TTC549 (cell line): ENCODE data around the gene ARL4A.
A peak's percentile ranks its signal among the peaks of the same experiment; 100 is the strongest.
"Not testable (repeated sequence)": the region's sequence is repeated elsewhere in the genome, so short reads cannot be mapped to it uniquely, and the experiment has no call there.

Experiments used
- FAIRE-seq: peaks from 2 replicates; lab custom pipeline; 2012; peaks lifted over from hg19 to GRCh38; lab: Jason Lieb, UNC

ARL4A gene, protein sequence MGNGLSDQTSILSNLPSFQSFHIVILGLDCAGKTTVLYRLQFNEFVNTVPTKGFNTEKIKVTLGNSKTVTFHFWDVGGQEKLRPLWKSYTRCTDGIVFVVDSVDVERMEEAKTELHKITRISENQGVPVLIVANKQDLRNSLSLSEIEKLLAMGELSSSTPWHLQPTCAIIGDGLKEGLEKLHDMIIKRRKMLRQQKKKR

DNA sequence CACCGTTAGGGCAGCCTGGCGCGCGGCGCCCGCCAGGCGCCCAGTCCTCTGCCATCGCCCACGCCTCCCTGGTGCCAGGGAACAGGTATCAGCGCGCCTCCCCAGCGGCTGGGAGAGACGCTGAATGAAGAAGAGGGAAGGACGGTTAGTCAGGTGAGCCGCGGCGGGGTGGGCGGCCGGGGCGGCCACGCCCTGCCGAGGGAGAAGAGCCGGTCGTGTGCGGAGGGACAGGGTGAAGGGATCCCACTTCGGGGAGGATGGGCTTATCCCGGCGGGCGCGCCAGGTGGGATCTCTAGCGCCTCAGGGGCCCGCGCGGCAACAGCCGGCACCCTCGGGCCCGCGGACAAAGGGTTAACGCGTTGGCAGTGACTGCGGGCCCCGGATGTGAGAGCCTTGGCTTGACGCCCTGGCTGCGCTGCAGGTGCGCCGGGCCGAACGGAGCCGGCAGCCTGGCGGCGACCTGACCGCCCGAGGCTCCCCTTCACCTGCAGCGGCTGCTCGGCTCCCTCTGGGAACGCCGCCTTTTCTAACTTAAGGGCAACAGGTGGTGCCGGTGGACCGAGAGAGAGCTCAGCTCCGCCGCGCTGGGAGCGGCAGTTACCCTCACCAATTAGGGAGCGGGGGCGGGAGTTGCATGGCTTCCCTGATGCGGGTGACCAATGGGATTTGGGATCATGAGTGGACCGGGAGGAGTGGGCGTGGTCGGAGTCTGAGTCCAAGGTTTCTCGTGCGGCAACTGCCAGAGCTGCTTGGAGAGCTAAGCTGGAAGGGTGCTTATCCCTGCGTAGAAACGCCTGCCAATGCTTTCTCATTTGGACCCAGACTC, at the start of gene ARL4A:
ARL4A (plus strand) TSS at position 743 of the 827 bp plus-strand sequence. CDS start 622 bp downstream, outside the sequence.
- FAIRE-seq, result peak; percentile 68

DNA sequence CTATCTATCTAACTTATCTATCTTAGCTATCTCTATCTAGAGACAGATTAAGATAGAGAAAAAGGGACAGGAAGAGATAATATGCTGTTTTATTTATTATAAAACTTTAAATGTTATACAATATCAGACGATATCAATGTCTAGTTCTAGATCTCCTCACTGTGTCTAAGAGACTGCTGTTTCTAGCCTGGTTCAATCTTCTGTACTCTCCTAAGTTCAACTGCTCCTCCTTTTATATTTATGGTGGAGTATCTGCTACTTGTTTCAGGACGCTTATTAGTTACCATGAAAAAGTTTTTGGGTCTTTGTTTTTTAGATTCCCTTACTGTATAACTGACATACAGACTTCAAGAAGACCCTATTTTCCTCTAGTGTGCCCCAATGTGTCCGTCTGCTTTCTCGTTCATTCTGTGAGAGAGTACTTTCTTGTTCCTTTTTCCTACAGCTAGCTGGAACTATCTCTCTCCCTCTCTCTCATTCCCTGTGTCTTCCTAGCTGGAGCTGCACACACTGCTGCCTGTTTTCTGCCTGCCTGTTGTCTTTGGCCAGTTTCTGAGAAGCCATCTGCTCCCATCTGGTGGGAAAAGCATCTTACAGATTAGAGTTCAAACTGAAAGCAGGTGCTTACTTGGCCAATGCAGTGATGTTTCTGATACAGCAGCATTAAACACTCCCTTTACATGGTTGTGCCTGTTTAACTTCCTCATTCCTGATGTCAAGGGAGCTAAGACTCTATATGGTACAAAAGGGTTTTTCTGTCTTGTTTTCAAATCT, 49.4 kb upstream of the ARL4A start:
- FAIRE-seq, result no peak

DNA sequence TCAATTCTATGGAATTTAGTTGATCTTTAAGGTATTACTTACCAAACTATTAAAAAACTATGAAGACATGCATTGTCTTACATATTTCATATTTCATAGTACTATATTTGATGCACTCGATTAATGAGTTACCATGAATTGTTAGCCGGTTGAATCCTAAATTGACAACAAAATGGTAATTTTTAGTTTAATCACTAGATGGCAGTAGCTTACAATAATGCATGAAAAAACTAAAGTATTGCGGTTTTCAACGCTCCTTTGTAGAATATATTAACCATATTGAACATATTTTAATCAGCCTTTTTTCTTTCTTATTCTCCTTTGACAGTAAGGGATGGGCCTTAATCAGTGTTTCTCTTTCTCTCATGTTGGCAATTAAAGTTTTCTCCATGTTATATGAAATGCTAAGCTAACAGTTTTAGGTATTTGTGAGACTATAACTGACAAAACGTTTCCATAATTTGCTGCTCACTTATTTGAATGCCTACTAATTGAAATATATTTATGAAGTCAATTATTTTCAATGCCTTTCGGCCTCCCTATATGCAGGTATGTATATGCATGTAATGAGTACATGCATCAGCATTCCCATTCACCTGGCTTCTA, 48.5 kb upstream of the ARL4A start:
- peak; percentile 95 for FAIRE-seq

DNA sequence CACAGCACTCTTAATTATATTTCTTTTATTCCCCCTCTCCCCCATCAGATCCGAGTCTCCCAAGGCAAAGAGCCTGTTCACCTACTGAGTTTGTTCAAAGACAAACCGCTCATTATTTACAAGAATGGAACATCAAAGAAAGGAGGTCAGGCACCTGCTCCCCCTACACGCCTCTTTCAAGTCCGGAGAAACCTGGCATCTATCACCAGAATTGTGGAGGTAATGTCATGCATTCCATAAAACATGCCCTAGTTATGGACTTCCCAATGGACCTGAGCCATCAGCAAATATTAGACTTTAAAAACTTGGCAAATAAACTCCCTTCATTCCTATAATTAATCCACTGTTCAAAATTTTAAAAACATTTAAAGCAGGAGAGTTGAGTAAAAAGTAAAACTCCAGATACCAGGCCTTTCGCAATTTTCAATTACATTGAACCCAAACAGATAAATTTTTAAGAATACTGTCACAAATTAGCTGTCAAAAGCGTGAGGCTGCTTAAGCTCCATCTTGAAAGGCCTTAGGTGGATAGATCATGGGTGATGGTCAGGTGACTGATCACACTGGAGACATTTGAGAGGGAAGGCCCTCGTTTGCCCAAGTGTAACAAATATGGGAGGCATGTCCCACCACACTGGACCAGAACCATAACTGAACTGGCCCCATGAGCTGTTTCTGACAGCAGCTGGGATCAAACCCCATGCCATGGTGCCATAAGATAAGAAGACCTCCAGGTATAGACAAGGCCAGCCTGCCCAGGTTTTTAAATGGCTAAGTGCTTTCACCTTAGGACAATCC, 46.9 kb upstream of the ARL4A start:
- no peak for FAIRE-seq

DNA sequence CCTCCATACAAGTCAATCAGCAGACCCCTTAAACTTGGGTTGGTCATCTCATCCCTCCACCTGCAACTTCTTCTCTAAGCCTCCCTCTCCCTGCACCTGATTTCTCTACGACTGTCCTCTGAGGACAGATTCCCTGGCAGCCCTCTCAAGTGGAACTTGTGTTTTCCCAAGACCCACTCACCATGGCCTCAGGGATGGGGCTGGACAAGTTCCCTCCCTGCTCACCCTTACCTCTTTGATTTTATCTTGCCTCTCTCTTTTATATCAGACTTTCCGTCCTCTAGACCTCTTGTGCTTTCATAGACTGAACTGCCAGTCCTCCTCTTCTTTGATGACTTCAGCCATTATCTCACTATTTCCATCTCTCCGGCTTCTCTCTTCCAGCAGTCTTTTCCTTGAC, 46.2 kb upstream of the ARL4A start:
- no peak for FAIRE-seq

DNA sequence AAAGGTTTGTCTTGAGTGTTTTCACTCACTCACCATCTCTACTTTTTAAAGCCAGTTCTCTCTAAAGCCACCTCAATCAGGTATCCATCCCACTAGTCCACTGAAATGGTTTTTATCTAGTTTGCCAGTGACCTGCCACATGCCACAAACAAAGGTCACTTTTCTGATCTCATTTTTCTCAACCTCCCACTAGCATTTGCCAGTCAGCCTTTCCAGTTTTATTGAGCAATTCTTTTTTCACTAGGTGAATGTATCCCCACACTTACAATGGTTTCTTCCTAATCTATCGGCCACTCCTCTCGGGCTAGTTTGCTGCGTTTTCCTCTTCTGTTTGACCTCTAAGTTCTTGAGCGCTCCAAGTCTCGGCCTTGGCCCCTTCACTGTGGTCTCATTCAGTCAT, 44.9 kb upstream of the ARL4A start:
- FAIRE-seq, result no peak

DNA sequence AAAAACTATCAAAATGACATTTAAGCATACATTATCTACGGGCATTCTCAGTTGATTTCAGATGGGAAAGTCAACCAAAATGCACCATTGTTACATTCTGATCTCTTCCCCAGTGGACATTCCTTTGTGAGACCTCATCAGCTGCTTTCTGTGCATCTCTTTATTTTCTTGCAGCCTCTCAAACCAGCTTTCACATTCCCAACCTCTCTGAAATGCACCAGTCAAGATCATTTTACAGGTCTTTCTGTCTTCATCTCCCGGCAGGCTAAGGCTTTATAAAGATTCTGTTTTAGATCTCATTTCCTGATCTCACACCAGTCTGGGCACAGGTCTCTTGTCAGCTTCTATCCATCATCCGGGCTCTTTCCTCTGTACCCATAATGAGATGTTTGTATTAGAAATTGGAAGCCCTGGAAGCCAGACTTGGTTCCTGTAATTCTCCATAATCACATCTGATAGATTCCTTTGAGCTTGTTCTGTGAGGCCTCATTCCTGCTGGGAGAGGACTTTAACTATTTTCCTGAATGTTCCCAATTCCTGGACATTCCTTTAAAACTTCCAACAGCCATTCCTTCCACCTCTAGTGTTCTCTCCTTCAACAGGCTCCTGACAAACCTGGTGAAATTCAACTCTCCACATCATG, 44.3 kb upstream of the ARL4A start:
- FAIRE-seq, result no peak

DNA sequence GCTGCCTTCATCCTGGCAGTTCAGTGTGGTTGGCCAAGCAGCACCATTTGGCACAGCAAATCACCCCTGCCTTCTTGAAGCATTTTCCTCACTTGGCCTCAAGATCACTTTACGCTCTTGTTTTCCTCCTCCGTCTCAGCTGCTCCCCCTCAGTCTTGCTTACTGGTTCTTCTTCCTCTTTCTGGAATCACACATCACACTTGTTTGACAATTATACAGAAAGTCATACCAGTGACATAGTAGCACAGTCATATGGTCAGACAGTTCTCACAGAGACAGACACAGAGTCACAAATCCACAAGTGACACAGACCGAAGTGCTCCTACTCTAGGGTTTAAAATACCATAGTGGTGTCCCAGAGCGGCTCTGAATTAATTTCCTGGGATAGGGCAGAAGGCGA, 43.8 kb upstream of the ARL4A start:
- FAIRE-seq, result no peak

DNA sequence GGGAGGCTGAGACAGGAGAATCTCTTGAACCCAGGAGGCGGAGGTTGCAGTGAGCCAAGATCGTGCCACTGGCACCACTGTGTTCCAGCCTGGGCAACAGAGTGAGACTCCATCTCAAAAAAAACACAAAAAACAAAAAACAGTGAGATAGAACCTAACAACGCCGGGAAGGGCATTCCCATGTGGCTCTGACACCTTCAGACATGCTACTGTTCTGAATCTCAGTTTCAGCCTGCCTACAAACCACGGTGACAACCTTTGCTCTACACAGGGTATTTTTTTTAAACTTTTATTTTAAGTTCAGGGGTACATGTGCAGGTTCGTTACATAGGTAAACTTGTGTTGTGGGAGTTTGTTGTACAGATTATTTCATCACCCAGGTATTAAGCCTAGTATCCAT, 42.2 kb upstream of the ARL4A start:
- not testable (repeated sequence) for FAIRE-seq

DNA sequence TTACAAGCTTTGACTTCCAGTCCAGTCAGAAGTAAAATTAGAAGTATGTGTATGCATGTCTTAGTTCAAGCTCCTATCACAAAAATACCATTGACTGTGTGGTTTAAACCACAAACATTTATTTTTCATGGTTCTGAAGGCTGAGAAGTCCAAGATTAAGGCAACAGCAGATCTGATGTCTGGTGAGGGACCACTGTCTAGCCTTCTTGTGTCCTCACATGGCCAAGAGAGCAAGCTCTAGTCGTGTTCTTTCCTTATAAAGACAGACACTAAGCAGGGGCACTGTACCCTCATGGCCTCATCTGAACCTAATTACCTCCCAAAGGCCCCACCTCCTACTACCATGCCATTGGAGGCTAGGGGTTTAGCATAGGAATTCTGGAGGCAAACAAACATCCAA, 41.3 kb upstream of the ARL4A start:
- no peak for FAIRE-seq

DNA sequence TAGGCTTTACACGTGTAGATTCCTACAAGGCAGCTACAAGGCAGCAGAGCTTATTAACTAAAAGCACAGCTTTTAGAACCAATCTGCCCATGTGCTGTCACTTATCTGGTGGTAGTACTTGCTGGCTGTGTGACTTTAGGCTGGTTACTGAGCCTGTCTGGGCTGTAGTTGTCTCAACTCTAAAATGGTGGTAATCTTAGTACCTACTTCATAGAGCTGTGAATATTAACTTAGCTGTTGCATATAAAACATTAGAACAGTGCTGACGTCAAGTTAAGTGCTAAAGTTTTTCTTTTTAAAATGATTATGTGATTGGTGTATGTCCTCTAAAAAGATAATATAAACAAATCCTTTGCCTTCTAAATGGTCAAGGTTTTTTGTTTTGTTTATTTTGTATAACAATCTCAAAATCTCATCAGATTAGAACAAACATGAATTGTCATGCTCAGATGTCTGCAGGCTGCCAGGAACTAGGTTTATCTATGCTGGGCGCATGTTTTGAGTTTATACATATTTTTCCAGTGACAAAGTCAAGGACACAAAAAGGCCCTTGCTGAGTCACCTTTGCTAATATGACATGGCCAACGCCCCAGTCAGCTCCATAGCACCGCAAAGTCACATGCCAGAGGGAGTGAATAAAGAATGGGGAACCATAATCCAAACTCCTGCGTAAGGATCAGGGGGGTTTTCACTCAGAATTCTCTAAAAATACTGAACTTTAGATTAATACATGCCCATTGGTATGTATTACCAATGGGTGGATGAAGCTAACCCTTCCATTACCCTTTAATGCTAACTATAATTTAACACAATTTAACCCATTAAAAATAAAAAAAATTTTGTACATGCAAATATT, 39.8 kb upstream of the ARL4A start:
- no peak for FAIRE-seq

DNA sequence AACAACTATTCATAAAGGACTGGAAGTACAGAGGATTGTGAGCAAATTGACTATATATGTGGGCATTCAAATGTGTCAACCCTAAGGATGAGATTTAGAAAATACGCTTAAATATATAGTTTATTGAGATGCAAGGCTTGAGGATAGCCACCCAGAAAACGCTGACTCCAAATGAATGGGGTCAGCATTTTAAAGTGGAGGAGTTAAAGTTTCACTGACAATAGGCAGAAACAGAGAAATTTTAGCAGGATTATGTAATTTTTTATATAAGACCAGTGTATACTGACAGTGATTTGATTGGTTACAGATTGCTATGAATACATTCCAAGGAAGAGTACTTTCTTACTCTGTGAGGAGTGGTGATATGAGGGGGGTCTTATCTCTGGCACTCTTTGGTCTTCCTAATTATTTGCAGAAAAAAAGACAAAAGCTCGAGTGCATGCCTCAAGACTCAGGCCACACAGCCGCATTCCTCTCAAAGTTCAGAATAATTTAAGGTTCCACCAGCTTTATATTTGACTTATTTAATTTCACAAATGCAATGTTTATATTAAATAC, 38.6 kb upstream of the ARL4A start:
- FAIRE-seq, result no peak

DNA sequence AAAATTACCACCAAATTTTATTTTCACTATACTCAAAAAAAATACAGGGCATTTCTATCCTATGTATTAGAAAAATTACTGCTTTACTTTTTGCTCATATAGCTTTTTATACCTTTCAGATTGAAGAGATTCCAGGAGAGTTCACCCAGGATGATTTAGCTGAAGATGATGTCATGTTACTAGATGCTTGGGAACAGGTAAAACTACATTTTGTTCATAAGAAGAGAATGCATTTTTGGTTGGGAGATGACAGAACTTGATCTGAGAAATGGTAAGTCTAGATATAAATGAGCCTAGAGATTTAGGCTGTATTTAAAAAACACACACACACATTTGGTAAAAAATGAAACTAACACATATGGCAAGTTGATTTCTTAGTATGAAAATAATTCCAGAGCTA, 38.1 kb upstream of the ARL4A start:
- FAIRE-seq, result no peak

DNA sequence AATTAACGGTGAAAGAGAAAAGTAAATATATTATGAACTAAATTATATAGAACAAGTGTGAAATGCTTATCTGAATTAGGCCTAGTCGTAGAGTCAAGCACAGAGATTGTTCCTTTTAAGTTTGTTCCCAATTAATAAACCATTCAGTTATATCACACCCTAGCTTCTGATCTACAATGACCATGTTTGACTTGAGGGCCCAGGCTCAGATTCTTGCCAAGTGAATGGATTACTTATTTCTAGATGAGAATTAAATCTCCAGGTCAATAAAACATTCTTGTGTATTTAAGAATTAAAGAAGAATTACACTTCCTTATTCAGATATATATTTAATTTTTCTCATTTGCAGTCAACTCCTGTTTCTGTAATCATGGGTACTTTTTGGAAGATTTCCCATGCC, 37.4 kb upstream of the ARL4A start:
- FAIRE-seq, result no peak

DNA sequence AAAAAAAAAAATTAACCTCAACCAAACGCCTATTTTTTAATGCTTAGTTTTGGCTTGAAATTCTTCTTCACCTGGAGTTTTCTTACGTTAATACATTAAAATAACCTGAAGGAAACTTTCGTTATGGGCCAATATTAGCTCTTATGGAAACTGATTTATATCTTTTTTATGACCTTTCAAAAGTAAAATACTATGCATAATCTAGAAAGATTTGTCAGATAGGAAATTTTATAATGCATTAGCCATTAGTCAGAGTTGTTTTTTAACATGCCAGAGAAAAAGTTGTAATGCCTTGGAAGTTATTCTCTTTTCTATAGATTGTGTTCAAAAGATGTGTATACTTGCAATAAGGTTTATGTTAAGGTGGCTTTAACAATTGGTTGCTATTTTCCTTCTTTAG, 34.3 kb upstream of the ARL4A start:
- FAIRE-seq, result no peak

DNA sequence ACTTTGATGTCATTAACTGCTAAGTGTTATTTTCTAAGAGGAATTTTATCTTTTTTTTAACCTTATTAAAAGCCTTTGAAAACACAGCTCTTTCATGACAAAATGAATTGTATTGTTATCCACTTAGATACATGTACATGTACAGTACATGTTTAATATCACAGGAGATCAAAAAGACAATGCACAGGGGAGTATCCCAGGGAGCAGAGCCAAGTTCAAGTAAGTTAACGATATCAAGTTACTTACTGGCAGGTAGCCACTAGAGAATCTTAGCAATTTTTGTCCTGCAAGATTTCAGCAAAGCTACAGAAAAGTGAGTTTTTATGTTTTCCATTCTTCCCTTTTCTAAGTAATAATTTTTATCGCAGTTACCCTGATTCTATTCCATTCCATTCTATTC, 33.9 kb upstream of the ARL4A start:
- no peak for FAIRE-seq

DNA sequence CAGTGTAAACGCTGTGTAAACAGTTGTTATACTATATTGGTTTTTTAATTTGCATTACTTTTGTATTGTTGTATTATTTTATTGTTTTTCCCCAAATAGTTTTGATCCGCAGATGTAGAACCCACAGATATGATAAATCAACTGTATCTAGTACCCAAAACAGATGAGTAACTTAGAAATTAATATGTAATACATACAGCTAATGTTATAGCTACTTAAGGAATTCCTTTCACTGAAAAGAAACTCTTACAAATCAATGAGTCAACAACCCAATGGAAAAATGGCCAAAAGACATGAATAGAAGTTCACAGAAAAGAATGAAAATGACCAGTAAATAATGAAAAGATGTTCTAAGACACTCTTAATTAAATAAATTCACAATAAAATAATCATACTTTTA, 32.3 kb upstream of the ARL4A start:
- no peak for FAIRE-seq

DNA sequence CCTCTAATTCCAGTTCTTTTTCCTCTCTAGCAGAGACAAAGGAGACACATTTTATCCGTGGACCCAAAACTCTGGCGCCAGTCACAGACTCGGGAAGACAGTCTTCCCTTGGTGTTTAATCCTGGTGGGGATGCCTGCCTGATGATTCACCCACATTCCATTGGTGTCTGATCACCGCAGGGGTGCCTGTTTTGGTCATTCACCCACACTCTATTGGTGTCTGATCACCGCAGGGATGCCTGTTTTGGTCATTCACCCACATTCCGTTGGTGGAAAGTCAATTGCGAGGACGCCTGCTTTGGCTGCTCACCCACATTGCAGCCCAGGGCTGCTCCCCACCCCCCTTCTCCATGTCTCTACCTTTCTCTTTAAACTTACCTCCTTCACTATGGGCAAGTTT, 27.0 kb upstream of the ARL4A start:
- FAIRE-seq, result not testable (repeated sequence)

DNA sequence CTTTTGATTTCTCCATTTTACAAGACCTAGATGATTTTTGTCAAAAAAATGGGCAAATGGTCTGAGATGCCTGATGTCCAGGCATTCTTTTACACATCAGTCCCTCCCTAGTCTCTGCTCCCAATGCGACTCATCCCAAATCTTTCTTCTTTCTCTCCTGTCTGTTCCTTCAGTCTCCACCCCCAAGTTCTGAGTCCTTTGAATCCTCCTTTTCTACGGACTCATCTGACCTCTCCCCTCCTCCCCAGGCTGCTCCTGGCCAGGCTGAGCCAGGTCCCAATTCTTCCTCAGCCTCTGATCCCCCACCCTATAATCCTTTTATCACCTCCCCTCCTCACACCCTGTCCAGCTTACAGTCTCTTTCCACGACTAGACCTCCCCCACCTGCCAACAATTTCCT, 26.4 kb upstream of the ARL4A start:
- FAIRE-seq, result not testable (repeated sequence)

DNA sequence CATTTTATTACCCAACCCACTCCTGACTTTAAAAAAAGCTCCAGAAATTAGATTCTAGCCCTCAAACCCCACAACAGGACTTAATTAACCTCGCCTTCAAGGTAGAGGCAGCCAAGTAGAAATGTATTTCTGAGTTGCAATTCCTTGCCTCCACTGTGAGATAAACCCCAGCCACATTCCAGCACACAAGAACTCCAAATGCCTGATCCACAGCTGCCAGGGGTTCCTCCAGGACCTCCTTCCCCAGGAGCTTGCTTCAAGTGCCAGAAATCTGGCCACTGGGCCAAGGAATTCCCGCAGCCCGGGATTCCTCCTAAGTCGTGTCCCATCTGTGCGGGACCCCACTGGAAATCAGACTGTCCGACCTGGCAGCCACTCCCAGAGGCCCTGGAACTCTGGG, 25.9 kb upstream of the ARL4A start:
- no peak for FAIRE-seq
